HUDEP-2 (cell line): ENCODE data around the gene SLC2A3.
"Not testable (repeated sequence)": the region's sequence is repeated elsewhere in the genome, so short reads cannot be mapped to it uniquely, and the experiment has no call there.

Source experiments
- DNase-seq, 76 experiments: peaks; one replicate each; lab custom pipeline; 2025; ENCODE audit not compliant: unreplicated experiment in 76 of 76; lab: John Stamatoyannopoulos, UW

Gene SLC2A3

GRCh38 chr12:7935590-7936581 is at the start of gene SLC2A3:
Gene SLC2A3 (minus strand): TSS chr12:7936187. CDS start chr12:7936034, 153 bp downstream.
- DNase-seq, result peak in 16 of 76 experiments; percentile 1 to 44 (median 20)

DNA sequence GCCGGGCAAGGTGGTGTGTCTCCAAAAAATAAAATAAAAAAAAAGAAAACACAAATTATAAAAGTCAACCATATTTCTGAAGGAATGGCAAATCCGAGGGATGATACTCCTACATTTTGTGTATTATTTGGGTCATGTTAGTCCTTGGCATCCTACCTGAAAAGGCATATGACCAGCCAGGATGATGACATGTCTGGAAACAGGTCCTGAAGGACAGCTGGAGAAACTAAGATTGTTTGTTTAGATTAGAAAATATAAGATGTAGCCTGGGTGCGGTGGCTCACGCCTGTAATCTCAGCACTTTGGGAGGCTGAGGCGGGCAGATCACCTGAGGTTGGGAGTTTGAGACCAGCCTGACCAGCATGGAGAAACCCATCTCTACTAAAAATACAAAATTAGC is 48.9 kb upstream of the SLC2A3 start:
- no peak for DNase-seq

GRCh38 chr12:7983460-7983859 is 47.5 kb upstream of the SLC2A3 start:
- not testable (repeated sequence) for DNase-seq

DNA sequence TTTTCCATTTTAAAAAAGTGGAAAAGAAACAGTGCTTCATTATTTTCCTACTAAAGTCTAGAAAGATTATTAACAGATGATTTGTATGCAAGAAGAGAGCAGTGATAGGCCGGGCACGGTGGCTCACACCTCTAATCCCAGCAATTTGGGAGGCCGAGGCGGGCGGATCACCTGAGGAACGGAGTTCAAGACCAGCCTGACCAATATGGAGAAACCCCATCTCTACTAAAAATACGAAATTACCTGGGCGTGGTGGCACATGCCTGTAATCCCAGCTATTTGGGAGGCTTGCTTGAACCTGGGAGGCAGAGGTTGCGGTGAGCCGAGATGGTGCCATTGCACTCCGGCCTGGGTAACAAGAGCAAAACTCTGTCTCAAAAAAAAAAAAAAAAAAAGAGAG is 47.0 kb upstream of the SLC2A3 start:
- DNase-seq, result not testable (repeated sequence)

DNA sequence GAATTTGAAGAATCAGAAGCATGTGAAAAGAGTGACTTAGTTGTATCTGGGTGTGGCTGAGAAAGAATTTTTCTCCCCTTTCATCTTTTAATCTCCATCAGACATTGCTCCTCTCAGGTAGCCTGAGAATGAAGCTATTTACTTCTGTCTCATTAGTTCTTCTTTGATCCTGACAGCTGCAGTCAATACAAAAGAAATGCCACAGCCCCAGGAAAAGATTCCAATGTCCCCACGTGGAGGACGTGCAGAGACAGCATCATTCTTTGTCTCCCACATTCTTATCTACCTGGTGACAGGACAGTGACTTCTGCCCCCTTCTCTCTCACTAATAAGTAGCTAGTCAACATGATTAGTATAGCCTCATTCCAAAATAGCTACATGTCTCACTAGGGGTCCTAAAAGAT is 46.3 kb upstream of the SLC2A3 start:
- DNase-seq, result not testable (repeated sequence)

DNA sequence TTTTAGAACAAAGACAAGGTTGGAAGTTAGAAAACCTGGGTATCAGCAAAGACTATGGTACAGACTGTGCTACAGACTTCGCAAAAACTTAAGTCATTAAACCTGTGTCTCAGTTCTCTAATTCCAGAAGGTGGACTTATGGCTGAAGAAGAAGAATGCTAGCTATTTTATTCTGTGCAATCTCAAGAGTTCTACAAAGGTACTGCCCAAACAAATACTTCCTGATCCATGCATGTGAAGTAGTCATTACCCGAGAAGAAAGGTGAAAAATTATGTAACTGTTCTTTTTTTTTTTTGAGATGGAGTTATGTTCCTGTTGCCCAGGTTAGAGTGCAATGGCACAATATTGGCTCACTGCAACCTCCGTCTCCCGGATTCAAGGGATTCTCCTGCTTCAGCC is 45.5 kb upstream of the SLC2A3 start:
- no peak for DNase-seq

GRCh38 chr12:7977351-7978124 is 41.6 kb upstream of the SLC2A3 start:
- not testable (repeated sequence) for DNase-seq

GRCh38 chr12:7973457-7973825 is 37.5 kb upstream of the SLC2A3 start:
- no peak for DNase-seq

- DNase-seq, result no peak
Observed at GRCh38 chr12:7972734-7973456, 36.9 kb upstream of the SLC2A3 start.

DNA sequence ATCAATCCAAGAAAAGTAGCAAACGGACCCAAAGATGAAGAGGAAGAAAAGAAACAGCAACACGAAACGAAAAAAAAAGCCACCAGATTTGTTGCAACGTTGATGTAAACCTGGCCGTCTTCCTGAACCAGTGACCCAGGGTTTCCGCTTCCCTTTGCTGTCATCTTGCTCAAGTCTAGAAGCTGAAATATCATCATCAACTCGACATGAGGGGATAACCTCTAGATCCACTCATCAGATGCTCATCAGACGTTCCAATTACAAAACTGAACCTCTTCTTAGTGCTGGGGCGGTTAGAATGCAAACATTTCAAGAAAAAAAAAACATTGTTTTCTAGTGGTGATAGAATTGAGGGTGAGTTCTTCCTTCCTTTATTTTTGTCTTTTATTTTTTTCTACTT is 36.3 kb upstream of the SLC2A3 start:
- DNase-seq, result not testable (repeated sequence)

DNA sequence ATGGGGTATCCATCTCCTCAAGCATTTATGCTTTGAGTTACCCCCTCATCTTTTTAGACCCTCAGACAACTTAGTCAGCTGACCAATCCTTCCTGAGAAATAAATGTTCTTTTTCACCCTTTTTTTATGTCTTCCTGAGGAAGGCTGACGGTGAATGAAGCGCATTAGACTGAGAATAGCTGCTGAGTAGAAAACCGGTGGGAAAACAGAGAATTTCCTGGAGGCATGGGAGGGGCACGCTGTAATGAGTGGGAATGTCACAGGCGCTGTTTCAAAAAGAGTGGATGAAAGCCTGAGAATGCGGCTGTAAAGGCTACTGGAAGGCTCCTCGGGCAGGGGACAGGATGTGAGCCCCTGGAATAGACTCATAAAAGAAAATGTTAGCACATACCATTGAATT is 35.8 kb upstream of the SLC2A3 start:
- not testable (repeated sequence) for DNase-seq

- peak in 35 of 76 experiments; percentile 3 to 45 (median 15) for DNase-seq
Observed at GRCh38 chr12:7970475-7971252, 34.7 kb upstream of the SLC2A3 start.

- no peak for DNase-seq
Observed at GRCh38 chr12:7966563-7966962, 30.6 kb upstream of the SLC2A3 start.

- not testable (repeated sequence) for DNase-seq
Observed at GRCh38 chr12:7964669-7965068, 28.7 kb upstream of the SLC2A3 start.

DNA sequence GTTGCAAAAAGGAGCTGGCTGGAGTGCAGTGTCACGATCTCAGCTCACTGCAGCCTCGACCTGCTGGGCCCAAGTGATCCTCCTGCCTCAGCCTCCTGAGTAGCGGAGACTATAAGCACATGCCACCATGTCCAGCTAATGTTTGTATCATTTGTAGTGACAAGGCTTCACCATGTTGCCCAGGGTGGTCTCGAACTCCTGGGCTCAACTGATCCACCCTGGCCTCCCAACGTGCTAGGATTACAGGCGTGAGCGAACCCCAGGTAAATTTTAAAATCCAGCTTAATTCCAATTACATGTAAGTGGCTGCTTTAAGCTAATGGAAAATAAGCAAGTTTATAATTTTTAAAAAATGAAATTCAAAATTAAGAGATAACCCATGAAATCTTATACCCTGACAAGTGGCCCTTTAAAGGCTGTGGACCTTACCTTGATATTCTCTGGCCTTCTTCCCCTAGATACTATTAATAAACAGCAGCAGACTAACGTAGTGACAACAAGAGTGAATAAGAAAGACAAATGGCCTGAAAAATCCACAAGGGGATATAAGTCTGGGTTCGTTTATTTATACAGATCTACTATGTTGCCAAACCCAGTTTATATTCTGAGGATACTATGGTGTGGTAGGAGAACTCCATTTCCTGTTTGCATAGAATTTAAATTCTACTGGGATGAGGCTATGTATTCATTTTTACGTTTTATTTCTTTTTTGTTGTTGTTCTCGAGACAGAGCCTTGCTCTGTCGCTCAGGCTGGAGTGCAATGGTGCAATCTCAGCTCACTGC is 25.6 kb upstream of the SLC2A3 start:
- no peak for DNase-seq

DNA sequence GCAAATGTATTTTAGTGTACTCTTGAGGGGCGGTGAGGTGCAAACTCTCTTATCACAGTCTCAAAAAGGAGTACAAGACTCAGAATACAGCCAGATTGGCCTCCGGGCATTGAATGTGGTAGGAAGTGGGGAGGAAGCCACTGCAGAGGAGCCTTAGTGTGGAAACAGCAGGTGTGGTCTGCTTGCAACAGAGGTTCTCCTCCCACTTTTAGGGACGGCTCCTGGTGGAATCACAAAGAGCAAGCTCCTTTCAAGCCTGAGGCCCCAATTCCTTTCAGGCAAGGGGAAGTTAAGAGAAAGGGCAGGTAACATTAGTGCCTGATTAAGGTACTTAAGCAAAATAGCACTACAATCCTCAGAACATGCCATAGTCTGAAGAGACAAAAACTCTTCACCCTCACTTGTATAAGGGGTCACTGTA is 23.7 kb upstream of the SLC2A3 start:
- DNase-seq, result peak in 2 of 76 experiments; percentile 0 to 2

DNA sequence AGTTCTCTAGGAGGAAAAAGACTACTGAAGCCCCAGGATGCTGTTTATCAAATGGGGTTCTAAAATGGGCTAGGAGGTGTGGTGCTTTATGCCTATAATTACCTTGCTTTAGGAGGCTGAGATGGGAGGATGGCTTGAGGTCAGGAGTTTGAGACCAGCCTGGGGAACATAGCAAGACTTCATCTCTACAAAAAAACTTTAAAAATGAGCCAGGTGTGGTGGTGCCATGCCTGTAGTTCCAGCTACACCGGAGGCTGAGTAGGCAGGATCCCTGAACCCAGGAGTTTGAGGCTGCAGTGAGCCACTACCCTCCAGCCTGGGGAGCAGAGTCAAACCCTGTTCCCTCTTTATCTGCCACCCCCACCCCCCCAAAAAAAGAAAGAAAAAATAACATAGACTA is 23.3 kb upstream of the SLC2A3 start:
- DNase-seq, result no peak

- DNase-seq, result not testable (repeated sequence)
Observed at GRCh38 chr12:7954877-7955276, 18.9 kb upstream of the SLC2A3 start.

DNA sequence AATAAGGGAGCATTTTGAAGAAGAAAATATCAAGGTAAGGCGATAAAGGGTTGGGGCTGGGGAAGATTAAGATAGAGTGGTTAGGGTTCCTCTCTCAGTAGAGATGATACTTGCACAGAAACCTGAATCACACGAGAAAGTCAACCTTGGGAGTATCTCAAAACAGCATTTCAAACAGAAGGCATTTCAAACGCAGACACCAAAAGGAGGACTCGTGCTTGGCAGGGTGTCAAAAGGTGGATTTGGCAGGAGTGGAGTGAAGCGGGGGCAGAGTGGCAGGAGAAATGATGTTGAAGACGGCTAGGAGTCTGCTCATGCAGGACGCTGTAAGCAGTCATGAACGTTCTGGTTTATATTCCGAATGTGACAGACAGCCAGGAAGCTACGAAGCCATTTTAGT is 18.4 kb upstream of the SLC2A3 start:
- DNase-seq, result not testable (repeated sequence)
